IMR-90 (cell line): ENCODE data around the gene DIP2A.
"Not testable (repeated sequence)": the region's sequence is repeated elsewhere in the genome, so short reads cannot be mapped to it uniquely, and the experiment has no call there.

Experiments
- CHD1 ChIP-seq: IDR thresholded peaks from 2 replicates; pipeline ENCODE4 v1.6.1; 2012; ENCODE audit warnings: low read depth, low read length, improper control_type of control experiment
- MAFK ChIP-seq: IDR thresholded peaks from 2 replicates; pipeline ENCODE4 v1.6.1; 2012; ENCODE audit warnings: low read depth, low read length, improper control_type of control experiment
- POLR2A ChIP-seq: IDR thresholded peaks from 2 replicates; pipeline ENCODE4 v1.6.1; 2012; ENCODE audit warnings: mild to moderate bottlenecking, low read depth, low read length
- RFX5 ChIP-seq: IDR thresholded peaks from 2 replicates; pipeline ENCODE4 v1.8.0; 2012; ENCODE audit warnings: low read depth, mild to moderate bottlenecking, low read length, moderate library complexity
- SMC3 ChIP-seq: fragments of 150-350 bp; IDR thresholded peaks from 2 replicates; pipeline ENCODE4 v1.6.1; 2016; ENCODE audit warnings: low read depth, mild to moderate bottlenecking, antibody characterized with exemption, low read length, moderate library complexity
- TF ChIP-seq, protein P1 (sequence below): conservative IDR thresholded peaks from 2 replicates; pipeline ENCODE4 v1.5.1; 2012; ENCODE audit warnings: mild to moderate bottlenecking, low read depth, low read length, improper control_type of control experiment
- TF ChIP-seq, protein P2 (sequence below): fragments of 150-350 bp; IDR thresholded peaks from 2 replicates; pipeline ENCODE4 v1.6.1; 2017; ENCODE audit warnings: mild to moderate bottlenecking, antibody characterized with exemption, low read length, low read depth

DNA sequence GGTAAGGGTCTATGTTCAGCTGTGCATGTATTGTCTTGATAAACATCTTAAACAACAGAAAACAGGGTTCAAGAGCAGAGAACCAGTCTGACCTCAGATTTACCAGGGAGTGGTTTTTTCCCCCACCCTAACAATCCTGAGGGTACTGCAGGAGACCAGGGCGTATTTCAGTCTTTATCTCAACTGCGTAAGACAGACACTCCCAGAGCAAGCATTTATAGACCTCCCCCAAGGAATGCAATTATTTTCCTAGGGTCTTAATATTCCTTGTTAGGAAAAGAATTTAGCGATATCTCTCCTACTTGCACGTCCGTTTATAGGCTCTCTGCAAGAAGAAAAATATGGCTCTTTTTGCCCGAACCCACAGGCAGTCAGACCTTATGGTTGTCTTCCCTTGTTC lies 9.8 kb upstream of the DIP2A start:
- TF ChIP-seq, protein P1, sequence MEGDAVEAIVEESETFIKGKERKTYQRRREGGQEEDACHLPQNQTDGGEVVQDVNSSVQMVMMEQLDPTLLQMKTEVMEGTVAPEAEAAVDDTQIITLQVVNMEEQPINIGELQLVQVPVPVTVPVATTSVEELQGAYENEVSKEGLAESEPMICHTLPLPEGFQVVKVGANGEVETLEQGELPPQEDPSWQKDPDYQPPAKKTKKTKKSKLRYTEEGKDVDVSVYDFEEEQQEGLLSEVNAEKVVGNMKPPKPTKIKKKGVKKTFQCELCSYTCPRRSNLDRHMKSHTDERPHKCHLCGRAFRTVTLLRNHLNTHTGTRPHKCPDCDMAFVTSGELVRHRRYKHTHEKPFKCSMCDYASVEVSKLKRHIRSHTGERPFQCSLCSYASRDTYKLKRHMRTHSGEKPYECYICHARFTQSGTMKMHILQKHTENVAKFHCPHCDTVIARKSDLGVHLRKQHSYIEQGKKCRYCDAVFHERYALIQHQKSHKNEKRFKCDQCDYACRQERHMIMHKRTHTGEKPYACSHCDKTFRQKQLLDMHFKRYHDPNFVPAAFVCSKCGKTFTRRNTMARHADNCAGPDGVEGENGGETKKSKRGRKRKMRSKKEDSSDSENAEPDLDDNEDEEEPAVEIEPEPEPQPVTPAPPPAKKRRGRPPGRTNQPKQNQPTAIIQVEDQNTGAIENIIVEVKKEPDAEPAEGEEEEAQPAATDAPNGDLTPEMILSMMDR = not testable (repeated sequence)
- not testable (repeated sequence) for TF ChIP-seq POLR2A, RFX5, MAFK, SMC3, CHD1
- TF ChIP-seq, protein P2, sequence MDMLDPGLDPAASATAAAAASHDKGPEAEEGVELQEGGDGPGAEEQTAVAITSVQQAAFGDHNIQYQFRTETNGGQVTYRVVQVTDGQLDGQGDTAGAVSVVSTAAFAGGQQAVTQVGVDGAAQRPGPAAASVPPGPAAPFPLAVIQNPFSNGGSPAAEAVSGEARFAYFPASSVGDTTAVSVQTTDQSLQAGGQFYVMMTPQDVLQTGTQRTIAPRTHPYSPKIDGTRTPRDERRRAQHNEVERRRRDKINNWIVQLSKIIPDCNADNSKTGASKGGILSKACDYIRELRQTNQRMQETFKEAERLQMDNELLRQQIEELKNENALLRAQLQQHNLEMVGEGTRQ = not testable (repeated sequence)
